Neural progenitor cell (in vitro differentiated cells): ENCODE results near the gene OPCML.

Experiments used
- CTCF ChIP-seq: fragments of 200-600 bp; sonication (generic); IDR thresholded peaks from 2 replicates; pipeline ENCODE4 v1.5.1; 2017; ENCODE audit warnings: antibody characterized with exemption, mild to moderate bottlenecking
- EZH2 ChIP-seq: fragments of 200-600 bp; sonication (generic); IDR thresholded peaks from 2 replicates; pipeline ENCODE4 v1.6.1; 2017; ENCODE audit warnings: antibody characterized with exemption, mild to moderate bottlenecking, moderate library complexity

- TF ChIP-seq CTCF (no peak), EZH2 (no peak)
Observed at GRCh38 chr11:133425992-133426391, 106.3 kb downstream of the OPCML start.
